ENCODE results near the gene SERPING1.

GRCh38 chr11:57640068-57640800 lies 42.7 kb downstream of the SERPING1 start:
- TF ChIP-seq TAF1 (IDR thresholded peaks at IDR 0.05; ENCODE audit: borderline replicate concordance, insufficient read depth, low read length): no peak
- TF ChIP-seq SIN3A (IDR thresholded peaks at IDR 0.05; ENCODE audit: borderline replicate concordance, insufficient read depth, low read length): no peak

All from PFSK-1 (cell line).